Measurements from ENCODE around the gene AKAP1. TPM values are rescaled to one million over a fixed set of nuclear protein-coding genes. Genes with fewer than 3 reads are reported as not detected.

The AKAP1 gene
- total RNA-seq, 1 donor from 2014 or later, result 28.1 TPM

- no peak for DNase-seq (ENCODE audit: low read depth)
Observed at GRCh38 chr17:57165754-57166153, 80.7 kb downstream of the AKAP1 start.

- DNase-seq (ENCODE audit: low read depth), result peak; percentile 33
Observed at GRCh38 chr17:57166803-57167202, 81.8 kb downstream of the AKAP1 start.

- DNase-seq (ENCODE audit: low read depth), result no peak
Observed at GRCh38 chr17:57168695-57169094, 83.6 kb downstream of the AKAP1 start.

GRCh38 chr17:57170866-57171265, 85.8 kb downstream of the AKAP1 start:
- no peak for DNase-seq (ENCODE audit: low read depth)

Other genes with a start within 250 kb of the AKAP1 start
- 24.3 and 27.7 TPM in 2 replicates for gene TRIM25, start 171.2 kb upstream of the AKAP1 start, total RNA-seq
- gene COIL, start 124.2 kb upstream of the AKAP1 start, total RNA-seq, result 14.8 and 15.9 TPM in 2 replicates
- gene SCPEP1, start 107.1 kb upstream of the AKAP1 start, total RNA-seq, result 14.6 and 21.6 TPM in 2 replicates
- gene MSI2, start 171.3 kb downstream of the AKAP1 start, total RNA-seq, result 45.3 and 90.2 TPM in 2 replicates

Measured in renal cortical epithelial cell (primary cell).